ENCODE results near the gene CRYBA2. TPM values are rescaled to one million over a fixed set of nuclear protein-coding genes. Genes with fewer than 3 reads are reported as not detected.

Gene CRYBA2
- total RNA-seq, 1 experiment from 2014 or later: 0.59 TPM

DNA sequence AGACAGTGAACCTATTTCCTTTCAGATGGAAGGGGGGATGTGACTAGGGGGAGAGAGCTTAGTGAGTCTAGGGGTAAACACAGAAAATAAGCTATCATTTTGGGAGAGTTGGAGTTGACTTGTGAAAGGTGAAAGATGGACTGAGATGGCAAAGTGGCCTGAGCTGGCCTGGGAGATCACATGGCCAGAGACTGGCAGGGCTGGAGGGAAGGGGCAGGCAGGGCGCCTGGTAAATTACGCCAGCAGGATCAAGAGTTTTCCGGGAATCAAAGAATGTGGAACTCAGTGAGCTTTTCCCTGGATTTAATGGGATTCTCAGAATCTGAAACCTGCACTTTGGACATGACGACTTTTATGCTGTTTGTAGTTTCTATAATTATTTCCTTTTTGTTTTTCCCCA is 48.9 kb upstream of the CRYBA2 start:
- Histone ChIP-seq H3K9me3 (no peaks in the 10 kb centered on the region), H3K36me3 (ENCODE audit: control insufficient read depth, insufficient read depth, low read length) (no peaks in the 10 kb centered on the region), H3K27me3 (replicated peaks; ENCODE audit: control insufficient read depth, insufficient read depth, low read length) (no peaks in the 10 kb centered on the region), H3K4me3 (ENCODE audit: low read depth, low read length) (no peak overlapping the region), H3K4me1 (0 out of 2 replicates have a peak, but pooled peaks cover 5% of the 10 kb centered on the region)
- Mint-ChIP-seq H3K36me3 (ENCODE audit: insufficient read depth, unreplicated experiment) (no peaks in the 10 kb centered on the region), H3K9me3 (ENCODE audit: unreplicated experiment) (no peaks in the 10 kb centered on the region), H3K27me3 (ENCODE audit: insufficient read depth, unreplicated experiment) (peaks cover 7% of the 10 kb centered on the region), H3K27ac (ENCODE audit: unreplicated experiment) (no peak overlapping the region), H3K4me1 (ENCODE audit: low read depth, unreplicated experiment) (no peaks in the 10 kb centered on the region), H3K4me3 (ENCODE audit: unreplicated experiment) (no peak overlapping the region)
- no peak for DNase-seq
- ChIA-PET POLR2A (interaction anchor here (0.6 kb wide), 1 partner anchor 521 kb away, joined by 4 read pairs; no protein-coding TSS in a partner anchor), CTCF (interaction anchor here (0.7 to 2.5 kb wide), 7 partner anchors 12 to 112 kb away, joined by 3 to 9 read pairs (median 5); no protein-coding TSS in a partner anchor)
- no TSS peak for BruUV-seq (replicated peaks)
- intact Hi-C loops (cut with micrococcal nuclease; ENCODE audit: unreplicated experiment): no loop called here
- TF ChIP-seq, protein P1, sequence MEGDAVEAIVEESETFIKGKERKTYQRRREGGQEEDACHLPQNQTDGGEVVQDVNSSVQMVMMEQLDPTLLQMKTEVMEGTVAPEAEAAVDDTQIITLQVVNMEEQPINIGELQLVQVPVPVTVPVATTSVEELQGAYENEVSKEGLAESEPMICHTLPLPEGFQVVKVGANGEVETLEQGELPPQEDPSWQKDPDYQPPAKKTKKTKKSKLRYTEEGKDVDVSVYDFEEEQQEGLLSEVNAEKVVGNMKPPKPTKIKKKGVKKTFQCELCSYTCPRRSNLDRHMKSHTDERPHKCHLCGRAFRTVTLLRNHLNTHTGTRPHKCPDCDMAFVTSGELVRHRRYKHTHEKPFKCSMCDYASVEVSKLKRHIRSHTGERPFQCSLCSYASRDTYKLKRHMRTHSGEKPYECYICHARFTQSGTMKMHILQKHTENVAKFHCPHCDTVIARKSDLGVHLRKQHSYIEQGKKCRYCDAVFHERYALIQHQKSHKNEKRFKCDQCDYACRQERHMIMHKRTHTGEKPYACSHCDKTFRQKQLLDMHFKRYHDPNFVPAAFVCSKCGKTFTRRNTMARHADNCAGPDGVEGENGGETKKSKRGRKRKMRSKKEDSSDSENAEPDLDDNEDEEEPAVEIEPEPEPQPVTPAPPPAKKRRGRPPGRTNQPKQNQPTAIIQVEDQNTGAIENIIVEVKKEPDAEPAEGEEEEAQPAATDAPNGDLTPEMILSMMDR (IDR thresholded peaks at IDR 0.05; ENCODE audit: insufficient read depth in 1 of 2, low read depth in 1 of 2, low read length in 1 of 2, severe bottlenecking in 1 of 2, unreplicated experiment in 1 of 2): no peak

DNA sequence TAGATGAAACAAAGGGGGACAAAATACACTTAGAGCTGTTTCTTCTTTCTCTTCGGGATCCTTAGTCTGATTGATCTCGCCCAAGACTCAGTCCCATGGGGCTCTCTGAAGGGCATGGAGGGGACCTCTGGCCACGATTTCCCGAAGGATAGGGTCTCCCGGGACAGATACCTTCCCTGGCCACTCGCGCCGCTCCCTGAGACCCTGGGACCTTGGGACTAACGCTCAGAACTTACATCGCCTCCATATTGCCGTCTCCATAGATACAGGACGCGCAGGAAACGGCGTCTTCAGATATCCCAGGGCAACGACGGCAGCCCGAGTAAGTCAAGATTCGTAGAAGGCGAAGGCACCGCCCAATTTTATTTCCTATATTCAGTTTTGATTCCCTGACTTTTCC is 48.0 kb upstream of the CRYBA2 start, which contains the start of gene CFAP65:
Gene CFAP65 (minus strand): TSS at position 265 of the 400 bp plus-strand sequence. CDS start 2,468 bp downstream, outside the sequence.
- H3K27me3 ChIP-seq (replicated peaks; ENCODE audit: control insufficient read depth, insufficient read depth, low read length): no peaks in the 10 kb centered on the region
- no peaks in the 10 kb centered on the region for H3K4me1 Mint-ChIP-seq (ENCODE audit: low read depth, unreplicated experiment)
- ChIA-PET POLR2A (no interaction called here), CTCF (interaction anchor here (0.6 to 1.3 kb wide), 2 partner anchors 11 to 58 kb away, joined by 4 to 5 read pairs; no protein-coding TSS in a partner anchor)
- H3K36me3 Mint-ChIP-seq (ENCODE audit: insufficient read depth, unreplicated experiment): no peaks in the 10 kb centered on the region
- H3K9me3 Mint-ChIP-seq (ENCODE audit: unreplicated experiment): no peaks in the 10 kb centered on the region
- no peak within 1 kb of the TSS for H3K27ac Mint-ChIP-seq (ENCODE audit: unreplicated experiment)
- no peak for DNase-seq
- no peaks in the 10 kb centered on the region for H3K9me3 ChIP-seq
- no peaks in the 10 kb centered on the region for H3K36me3 ChIP-seq (ENCODE audit: control insufficient read depth, insufficient read depth, low read length)
- intact Hi-C loops (cut with micrococcal nuclease; ENCODE audit: unreplicated experiment): no loop called here
- no peak within 1 kb of the TSS for H3K4me3 Mint-ChIP-seq (ENCODE audit: unreplicated experiment)
- no TSS peak for BruUV-seq (replicated peaks)
- H3K4me3 ChIP-seq (ENCODE audit: low read depth, low read length): no peak within 1 kb of the TSS
- peaks cover 7% of the 10 kb centered on the region for H3K27me3 Mint-ChIP-seq (ENCODE audit: insufficient read depth, unreplicated experiment)
- TF ChIP-seq, protein P1 (IDR thresholded peaks at IDR 0.05; ENCODE audit: insufficient read depth in 1 of 2, low read depth in 1 of 2, low read length in 1 of 2, severe bottlenecking in 1 of 2, unreplicated experiment in 1 of 2): no peak
- H3K4me1 ChIP-seq: 0 out of 2 replicates have a peak, but pooled peaks cover 5% of the 10 kb centered on the region

DNA sequence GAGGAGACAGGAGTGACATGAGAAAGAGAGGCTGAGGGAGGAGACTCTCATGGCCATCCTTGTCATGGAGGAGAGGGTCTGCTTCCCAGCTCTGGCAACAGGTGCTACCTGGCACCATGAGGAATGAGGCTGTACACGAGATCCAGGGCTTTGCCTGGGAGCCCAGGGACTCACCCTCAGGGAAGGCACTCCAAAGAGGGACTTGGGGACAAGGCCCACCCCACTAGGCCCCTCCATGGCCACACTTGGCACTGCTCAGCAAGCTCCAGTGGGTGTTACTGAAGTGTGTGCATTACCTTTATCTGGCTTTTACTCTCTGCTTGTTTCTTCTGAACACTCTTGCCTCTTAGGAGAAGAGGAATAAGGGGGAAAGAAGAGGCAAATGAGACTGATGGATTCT is 45.4 kb upstream of the CRYBA2 start:
- Mint-ChIP-seq H3K4me1 (ENCODE audit: low read depth, unreplicated experiment) (no peaks in the 10 kb centered on the region), H3K9me3 (ENCODE audit: unreplicated experiment) (no peaks in the 10 kb centered on the region), H3K27me3 (ENCODE audit: insufficient read depth, unreplicated experiment) (peaks cover 10% of the 10 kb centered on the region), H3K36me3 (ENCODE audit: insufficient read depth, unreplicated experiment) (no peaks in the 10 kb centered on the region), H3K27ac (ENCODE audit: unreplicated experiment) (no peak overlapping the region), H3K4me3 (ENCODE audit: unreplicated experiment) (no peak overlapping the region)
- ChIA-PET POLR2A (no interaction called here), CTCF (interaction anchor here (0.6 to 1.4 kb wide), 2 partner anchors 116 to 963 kb away, joined by 3 to 7 read pairs; no protein-coding TSS in a partner anchor)
- BruUV-seq (replicated peaks): no TSS peak
- TF ChIP-seq, protein P1 (IDR thresholded peaks at IDR 0.05; ENCODE audit: insufficient read depth in 1 of 2, low read depth in 1 of 2, low read length in 1 of 2, severe bottlenecking in 1 of 2, unreplicated experiment in 1 of 2): no peak
- H3K4me3 ChIP-seq (ENCODE audit: low read depth, low read length): no peak overlapping the region
- DNase-seq: no peak
- 0 out of 2 replicates have a peak, but pooled peaks cover 5% of the 10 kb centered on the region for H3K4me1 ChIP-seq
- H3K27me3 ChIP-seq (replicated peaks; ENCODE audit: control insufficient read depth, insufficient read depth, low read length): no peaks in the 10 kb centered on the region
- intact Hi-C loops (cut with micrococcal nuclease; ENCODE audit: unreplicated experiment): no loop called here
- no peaks in the 10 kb centered on the region for H3K36me3 ChIP-seq (ENCODE audit: control insufficient read depth, insufficient read depth, low read length)
- no peaks in the 10 kb centered on the region for H3K9me3 ChIP-seq
